Body of pancreas (tissue), 4 donors: Measurements from ENCODE around the gene LDLRAD3.

Experiments used
- CTCF ChIP-seq, 7 experiments: fragments of 450-650 bp in 4 of 7; fragments of 200-600 bp in 3 of 7; sonication (generic) in 3 of 7; IDR thresholded peaks; one replicate each; pipeline ENCODE4 v1.5.1; 2016 to 2019; ENCODE audit warnings: antibody characterized with exemption in 7 of 7
- POLR2A ChIP-seq, 3 donors: fragments of 450-650 bp; IDR thresholded peaks; one replicate each; pipeline ENCODE4 v1.6.1; 2016; ENCODE audit warnings: antibody characterized with exemption in 3 of 3, mild to moderate bottlenecking in 2 of 3

- TF ChIP-seq CTCF (IDR thresholded peaks at IDR 0.05): no peak
- TF ChIP-seq POLR2A (IDR thresholded peaks at IDR 0.05): no peak
Observed at GRCh38 chr11:36233204-36233603, 289.3 kb downstream of the LDLRAD3 start.
